OCI-LY7 (cell line): Measurements from ENCODE around the gene DCUN1D5. TPM values are rescaled to one million over a fixed set of nuclear protein-coding genes. Genes with fewer than 3 reads are reported as not detected.

Experiments
- BruUV-seq: library from RNA; stranded (reverse); fragments of 400-500 nt; replicated peaks from 2 replicates; lab custom pipeline; 2021; lab: Mats Ljungman, UMichigan
- CTCF ChIA-PET: fragments of 300-600 bp; sonication (Branson Sonifier 250); formaldehyde crosslinking; loops from one replicate; lab custom pipeline; 2022; ENCODE audit warnings: antibody characterized with exemption; ENCODE audit not compliant: unreplicated experiment; lab: Charles Lee
- POLR2A ChIA-PET: fragments of 300-600 bp; sonication (Branson Sonifier 250); formaldehyde crosslinking; loops from one replicate; lab custom pipeline; 2022; ENCODE audit warnings: antibody characterized with exemption; lab: Charles Lee
- DNase-seq: peaks from one replicate; pipeline ENCODE4 v3.0.0-alpha.2; 2015; ENCODE audit warnings: low spot score
- H2AFZ ChIP-seq: fragments of 200-600 bp; sonication (generic), shearing (Covaris generic); 2 replicates; pipeline ENCODE4 v1.6.1; 2014; ENCODE audit warnings: mild to moderate bottlenecking, antibody characterized with exemption, low read length, moderate library complexity
- H3K27ac ChIP-seq: fragments of 200-600 bp; sonication (generic); 2 replicates; pipeline ENCODE4 v1.5.1; 2014; ENCODE audit warnings: mixed run types, low read depth, mild to moderate bottlenecking, moderate library complexity, low read length, inconsistent platforms; ENCODE audit not compliant: poor library complexity, severe bottlenecking
- H3K36me3 ChIP-seq: fragments of 200-600 bp; sonication (generic); 2 replicates; pipeline ENCODE4 v1.6.1; 2014; ENCODE audit warnings: mild to moderate bottlenecking, antibody characterized with exemption, low read length, moderate library complexity, mixed read lengths; ENCODE audit not compliant: insufficient read depth
- H3K4me1 ChIP-seq: fragments of 200-600 bp; sonication (generic); 2 replicates; pipeline ENCODE4 v1.5.1; 2014; ENCODE audit warnings: mild to moderate bottlenecking, low read length; ENCODE audit not compliant: insufficient read depth, poor library complexity, severe bottlenecking
- H3K4me2 ChIP-seq: fragments of 200-600 bp; sonication (generic); 2 replicates; pipeline ENCODE4 v1.6.1; 2014; ENCODE audit warnings: mild to moderate bottlenecking, low read length
- H3K4me3 ChIP-seq: fragments of 200-600 bp; sonication (generic); 2 replicates; pipeline ENCODE4 v1.5.1; 2014; ENCODE audit warnings: mild to moderate bottlenecking, low read depth, low read length; ENCODE audit not compliant: poor library complexity, severe bottlenecking
- H3K79me2 ChIP-seq: fragments of 200-600 bp; sonication (generic); 2 replicates; pipeline ENCODE4 v1.6.1; 2016; ENCODE audit warnings: low read depth, mild to moderate bottlenecking, low read length, moderate library complexity, mixed read lengths; ENCODE audit not compliant: insufficient read depth
- H3K9me2 ChIP-seq: fragments of 200-600 bp; sonication (generic); 2 replicates; pipeline ENCODE4 v1.6.1; 2016; ENCODE audit warnings: mild to moderate bottlenecking, low read length, mixed read lengths; ENCODE audit not compliant: insufficient read depth
- H3K9me3 ChIP-seq: fragments of 200-600 bp; sonication (generic); 2 replicates; pipeline ENCODE4 v1.6.1; 2014; ENCODE audit warnings: mild to moderate bottlenecking, mixed run types, low read length, mixed read lengths
- H4K20me1 ChIP-seq: fragments of 200-600 bp; sonication (generic); 2 replicates; pipeline ENCODE4 v1.6.1; 2014; ENCODE audit warnings: mild to moderate bottlenecking, antibody characterized with exemption, low read length, moderate library complexity, mixed read lengths; ENCODE audit not compliant: insufficient read depth
- CTCF ChIP-seq: fragments of 200-600 bp; sonication (generic); conservative IDR thresholded peaks from 2 replicates; pipeline ENCODE4 v1.5.1; 2014; ENCODE audit warnings: mild to moderate bottlenecking, antibody characterized with exemption, low read length, moderate library complexity, mixed read lengths
- EZH2phosphoT487 ChIP-seq: fragments of 200-600 bp; sonication (generic); IDR thresholded peaks from 2 replicates; pipeline ENCODE4 v1.6.1; 2018; ENCODE audit warnings: low read depth, borderline replicate concordance, mild to moderate bottlenecking, mixed run types, antibody characterized with exemption, low read length, moderate library complexity, mixed read lengths
- intact Hi-C: fragments of 100-400 bp; cut with micrococcal nuclease; formaldehyde crosslinking; loops from one replicate; pipeline ENCODE4 v1.10.0; 2022; ENCODE audit not compliant: unreplicated experiment
- total RNA-seq, 2 experiments: library from RNA; depleted of rRNA in 1 of 2; stranded (reverse); fragments of >200 nt in 1 of 2; shearing (Covaris generic) in 1 of 2; gene quantifications; 2 replicates each; pipeline ENCODE4 v1.2.3, GENCODE V29; 2014 to 2022

Gene DCUN1D5
- total RNA-seq, 2 experiments from 2014 or later, result 46.4 to 70.4 TPM

DNA sequence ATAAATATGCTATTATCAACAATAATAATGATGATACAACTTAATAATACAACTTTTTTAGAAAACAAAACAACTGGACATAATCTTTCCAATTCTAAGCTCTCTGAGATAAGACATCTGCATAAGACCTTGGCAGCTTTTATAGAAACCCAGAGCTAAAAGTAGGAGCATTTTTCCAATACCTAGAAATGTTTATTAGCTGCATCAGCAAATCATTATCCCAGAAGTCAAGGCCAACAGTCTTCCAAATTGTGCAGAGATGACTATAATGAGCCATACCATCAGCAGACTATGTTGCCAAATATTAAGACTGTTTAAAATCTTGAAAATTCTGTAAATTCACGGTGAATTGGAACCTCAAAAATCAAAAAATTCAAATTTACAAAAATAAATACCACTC, 30.3 kb downstream of the DCUN1D5 start:
- no peaks in the 10 kb centered on the region for H4K20me1 ChIP-seq
- no peak for DNase-seq
- no peaks in the 10 kb centered on the region for H3K9me2 ChIP-seq
- H2AFZ ChIP-seq, result no peak overlapping the region
- H3K79me2 ChIP-seq, result peaks cover 9% of the 10 kb centered on the region; the same call in 1 of the 2 replicates
- H3K4me2 ChIP-seq, result no peak overlapping the region
- no peaks in the 10 kb centered on the region for H3K9me3 ChIP-seq
- no peak overlapping the region for H3K4me3 ChIP-seq
- CTCF ChIA-PET, result no interaction called here
- H3K4me1 ChIP-seq, result no peaks in the 10 kb centered on the region
- POLR2A ChIA-PET, result interaction anchor here (0.6 to 1.3 kb wide), 4 partner anchors 26 to 847 kb away, joined by 3 to 6 read pairs (median 4); no protein-coding TSS in a partner anchor
- no peak for TF ChIP-seq EZH2phosphoT487
- TF ChIP-seq CTCF, result no peak
- no TSS peak for BruUV-seq
- peaks cover 83% of the 10 kb centered on the region for H3K36me3 ChIP-seq
- intact Hi-C loops, result no loop called here
- no peak overlapping the region for H3K27ac ChIP-seq

- peak; percentile 85 for TF ChIP-seq CTCF
- TF ChIP-seq EZH2phosphoT487, result no peak
- CTCF ChIA-PET, result no interaction called here
- intact Hi-C loops, result no loop called here
Measured at GRCh38 chr11:103055221-103055890, 36.6 kb downstream of the DCUN1D5 start.

DNA sequence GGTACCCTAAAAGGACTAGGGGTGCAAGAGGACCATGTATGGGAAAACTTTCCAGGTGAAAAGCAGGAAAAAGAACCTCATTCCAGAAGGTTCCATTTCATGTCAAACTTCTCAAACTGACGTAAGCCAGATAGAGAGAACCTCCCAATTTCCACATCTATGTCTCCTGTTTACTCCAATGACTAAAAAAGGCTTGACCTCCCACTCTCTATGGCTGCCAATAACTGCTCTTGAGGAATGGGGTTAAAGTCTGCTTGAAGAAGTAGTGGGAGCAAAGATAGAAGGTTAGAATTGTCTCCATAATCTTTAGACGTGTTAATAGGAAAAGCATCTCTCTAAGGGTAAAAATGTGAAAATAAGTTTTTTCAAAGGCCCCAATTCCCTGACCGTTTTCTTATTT, 38.0 kb downstream of the DCUN1D5 start:
- TF ChIP-seq EZH2phosphoT487, result no peak
- TF ChIP-seq CTCF, result no peak
- Histone ChIP-seq H3K9me3 (no peaks in the 10 kb centered on the region), H2AFZ (no peak overlapping the region), H3K4me2 (no peak overlapping the region), H4K20me1 (no peaks in the 10 kb centered on the region), H3K27ac (no peak overlapping the region), H3K79me2 (no peaks in the 10 kb centered on the region), H3K4me3 (no peak overlapping the region), H3K4me1 (no peaks in the 10 kb centered on the region), H3K9me2 (no peaks in the 10 kb centered on the region), H3K36me3 (peaks cover 15% of the 10 kb centered on the region; the same call in 1 of the 2 replicates)
- intact Hi-C loops, result no loop called here
- POLR2A ChIA-PET, result no interaction called here
- no peak for DNase-seq
- CTCF ChIA-PET, result no interaction called here
- BruUV-seq, result no TSS peak

More at GRCh38 chr11:103055221-103055890, 36.6 kb downstream of the DCUN1D5 start:
- POLR2A ChIA-PET, result no interaction called here
- DNase-seq, result peak; percentile 54
- no peaks in the 10 kb centered on the region for H4K20me1 ChIP-seq
- H3K4me1 ChIP-seq, result no peaks in the 10 kb centered on the region
- peaks cover 22% of the 10 kb centered on the region for H3K36me3 ChIP-seq
- no peaks in the 10 kb centered on the region for H3K9me3 ChIP-seq
- H2AFZ ChIP-seq, result no peak overlapping the region
- no peak overlapping the region for H3K4me3 ChIP-seq
- no peaks in the 10 kb centered on the region for H3K79me2 ChIP-seq
- H3K27ac ChIP-seq, result no peak overlapping the region
- no peak overlapping the region for H3K4me2 ChIP-seq
- no peaks in the 10 kb centered on the region for H3K9me2 ChIP-seq
- BruUV-seq, result no TSS peak
